ENCODE data around the gene IL21R.

IL21R gene

GRCh38 chr16:27498916-27499658, 97.1 kb downstream of the IL21R start:
- TF ChIP-seq TAF1 (IDR thresholded peaks at IDR 0.05; ENCODE audit: borderline replicate concordance, insufficient read depth, low read length) = no peak
- no peak for TF ChIP-seq POLR2AphosphoS5 (IDR thresholded peaks at IDR 0.05; ENCODE audit: low read depth, low read length)
- no peak for TF ChIP-seq FOXP2 (optimal IDR thresholded peaks at IDR 0.05; ENCODE audit: borderline replicate concordance, extremely low read depth, extremely low read length, insufficient read depth)

- TF ChIP-seq SIN3A (IDR thresholded peaks at IDR 0.05; ENCODE audit: borderline replicate concordance, insufficient read depth, low read length) (no peak), POLR2AphosphoS5 (IDR thresholded peaks at IDR 0.05; ENCODE audit: low read depth, low read length) (no peak), FOXP2 (optimal IDR thresholded peaks at IDR 0.05; ENCODE audit: borderline replicate concordance, extremely low read depth, extremely low read length, insufficient read depth) (no peak), REST (IDR thresholded peaks at IDR 0.05; ENCODE audit: insufficient read depth in 1 of 2, low read depth in 2 of 2, low read length in 2 of 2) (no peak), TAF1 (IDR thresholded peaks at IDR 0.05; ENCODE audit: borderline replicate concordance, insufficient read depth, low read length) (no peak)
These were observed 97.7 kb downstream of the IL21R start for GRCh38 chr16:27499659-27500055.

- no peak for TF ChIP-seq POLR2AphosphoS5 (IDR thresholded peaks at IDR 0.05; ENCODE audit: low read depth, low read length)
- TF ChIP-seq TAF1 (IDR thresholded peaks at IDR 0.05; ENCODE audit: borderline replicate concordance, insufficient read depth, low read length) = no peak
These were observed 98.8 kb downstream of the IL21R start for GRCh38 chr16:27500801-27501200.

Data from PFSK-1 (cell line).